CD4-positive, alpha-beta T cell treated with Interleukin-6 at 100 ng/mL for 8 hours (primary cell): Measurements from ENCODE around the gene WDFY4.

ENCODE experiments used
- DNase-seq: peaks from one replicate; pipeline ENCODE4 v3.0.0-alpha.2; 2020; ENCODE audit warnings: mixed read lengths, low spot score

The WDFY4 gene

GRCh38 chr10:48744587-48744986 is 59.9 kb downstream of the WDFY4 start:
- no peak for DNase-seq

- no peak for DNase-seq
Observed at GRCh38 chr10:48745662-48746245, 61.1 kb downstream of the WDFY4 start.

GRCh38 chr10:48748573-48748972 is 63.9 kb downstream of the WDFY4 start:
- DNase-seq: no peak

DNA sequence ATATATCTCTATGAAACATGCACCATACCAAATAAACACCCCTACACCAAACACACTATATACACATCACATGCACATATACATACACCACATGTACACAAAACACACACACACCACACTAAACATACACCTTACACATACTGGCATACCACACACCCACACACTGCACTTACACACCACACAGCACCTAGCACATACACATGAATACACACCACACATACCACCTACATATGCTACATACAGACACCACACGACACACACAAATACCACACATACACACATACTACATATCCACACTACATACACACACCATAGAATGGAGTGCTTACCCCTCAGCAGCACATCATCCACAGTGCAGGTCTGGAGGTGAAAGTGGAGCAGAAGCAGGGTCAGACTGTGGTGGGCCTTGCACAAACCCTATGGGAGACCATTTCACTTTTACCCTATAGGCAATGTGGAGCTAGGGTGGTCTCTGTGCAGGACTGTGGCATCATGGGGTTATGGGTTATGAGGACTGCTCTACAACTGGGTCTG is 64.6 kb downstream of the WDFY4 start:
- no peak for DNase-seq

- no peak for DNase-seq
Observed at GRCh38 chr10:48750019-48750418, 65.3 kb downstream of the WDFY4 start.

DNA sequence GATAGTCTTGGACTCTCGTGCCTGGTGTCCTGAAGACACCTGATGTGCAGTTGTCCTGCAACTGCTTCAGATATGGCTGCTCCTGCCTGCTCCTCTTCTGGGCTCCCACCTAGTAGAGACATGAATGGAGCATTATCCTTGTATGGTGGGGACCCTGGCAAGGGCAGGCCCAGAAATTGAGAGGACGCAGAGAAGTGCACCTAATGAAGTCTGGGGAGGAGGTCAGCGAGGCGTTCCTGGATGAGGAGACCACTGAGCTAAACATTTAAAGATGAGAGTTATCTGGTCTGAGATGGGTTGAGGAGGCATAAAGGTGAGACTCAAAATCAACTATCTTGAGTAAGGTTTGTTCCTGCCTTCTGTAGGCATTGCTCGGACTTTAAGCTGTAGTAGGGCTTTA is 66.3 kb downstream of the WDFY4 start:
- DNase-seq: no peak

DNA sequence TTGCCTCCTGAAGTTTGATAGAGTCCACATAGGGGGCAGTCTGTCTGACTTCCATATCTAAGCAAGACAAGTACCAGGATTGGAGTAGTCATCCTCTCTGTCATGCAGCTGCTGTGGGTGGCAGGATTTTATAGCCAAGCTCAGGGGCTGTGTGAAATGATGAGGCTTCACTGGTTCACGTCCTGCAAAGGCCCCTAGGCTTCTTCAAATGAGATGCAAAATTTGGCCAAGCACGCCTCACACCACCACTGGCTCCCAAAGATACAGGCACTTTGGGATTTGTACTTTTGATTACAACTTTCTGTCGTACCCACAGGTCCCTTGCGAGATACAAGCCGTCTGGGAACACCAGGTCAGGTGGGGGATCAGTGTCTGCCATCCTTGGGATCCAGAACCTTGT is 67.1 kb downstream of the WDFY4 start:
- no peak for DNase-seq

- no peak for DNase-seq
Observed at GRCh38 chr10:48758411-48758810, 73.7 kb downstream of the WDFY4 start.

DNA sequence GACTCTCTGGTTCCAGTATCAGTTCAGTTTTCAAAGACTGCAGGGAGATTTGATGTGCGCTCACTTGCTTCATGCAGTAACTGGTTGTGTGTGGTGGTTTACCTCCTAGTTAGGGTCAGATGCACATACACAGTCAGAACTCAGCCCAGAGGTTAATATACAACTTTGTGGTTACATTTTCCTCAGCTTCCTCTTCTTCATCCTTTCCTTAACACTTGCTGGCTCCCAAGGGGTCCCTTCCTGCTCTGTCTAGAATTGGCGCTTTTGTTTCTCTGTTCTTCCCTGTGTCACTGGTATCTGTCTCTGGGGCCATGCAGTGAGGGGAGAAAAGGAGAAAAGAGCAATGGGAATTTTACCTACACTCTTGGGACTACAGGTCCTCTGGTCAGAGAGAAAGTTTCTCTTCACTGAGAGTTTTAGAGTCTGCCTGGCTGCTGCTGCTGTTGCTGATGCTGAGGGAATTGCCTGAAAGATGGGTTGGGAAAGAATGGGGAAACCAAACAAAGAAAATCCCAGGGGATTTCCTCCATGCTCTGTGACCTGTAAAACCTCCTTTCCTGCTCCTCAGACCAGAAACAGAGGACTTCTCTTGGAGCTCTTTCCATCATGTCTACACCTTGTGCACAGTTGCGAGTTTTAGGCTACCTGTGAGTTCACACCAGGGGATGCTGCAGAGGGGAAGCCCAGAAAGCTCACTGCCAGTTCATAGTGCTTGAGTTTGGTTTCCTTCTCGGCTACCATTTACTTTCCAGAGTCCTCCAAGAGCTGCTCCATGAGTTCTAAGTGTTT is 74.6 kb downstream of the WDFY4 start:
- DNase-seq: no peak

- no peak for DNase-seq
Observed at GRCh38 chr10:48760983-48761382, 76.3 kb downstream of the WDFY4 start.

DNA sequence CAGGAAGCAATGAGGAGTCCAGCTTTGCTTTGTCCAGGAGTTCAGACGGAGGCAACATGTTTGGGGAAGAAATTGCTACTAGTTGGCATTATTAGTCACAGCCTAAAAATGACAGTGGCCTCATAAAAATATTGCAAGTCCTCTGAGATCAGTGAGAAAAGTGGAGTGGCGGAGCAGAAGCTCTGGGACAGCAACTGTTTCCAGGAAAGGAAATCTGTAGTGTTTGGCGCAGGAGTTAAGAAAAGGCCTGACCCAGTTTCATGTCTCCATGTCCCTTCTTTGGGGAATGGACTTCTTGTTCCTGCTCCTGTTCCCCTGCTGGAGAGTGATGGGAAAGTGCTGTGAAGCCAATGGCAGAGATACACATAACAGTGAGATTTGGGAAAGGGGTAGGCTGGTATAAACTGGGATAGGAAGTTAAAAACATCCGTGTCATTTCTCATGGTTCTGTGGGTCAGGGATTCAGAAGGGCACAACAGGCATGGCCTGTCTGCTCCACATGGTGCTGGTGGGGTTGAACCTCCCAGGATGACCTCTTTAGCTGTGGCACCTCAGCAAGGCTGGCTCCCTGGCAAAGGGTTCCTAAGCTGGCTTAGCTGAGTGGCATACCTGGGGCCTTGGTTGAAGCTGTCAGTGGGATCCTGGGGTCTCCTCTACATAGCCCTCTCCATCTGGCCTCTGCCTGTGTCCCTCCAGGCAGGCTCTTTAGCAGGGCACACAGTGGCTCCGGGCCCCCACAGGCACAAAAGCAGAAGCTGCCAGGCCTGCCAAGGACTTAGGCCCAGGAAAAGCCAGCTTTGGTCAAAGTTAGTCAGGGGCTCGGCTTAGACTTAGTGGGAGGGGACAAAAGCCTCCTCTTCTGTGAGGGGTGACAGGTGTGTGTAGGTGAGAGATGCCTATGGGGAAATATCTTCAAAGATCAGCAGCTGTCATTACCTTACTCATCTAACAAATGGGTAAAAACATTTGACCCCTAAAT is 77.7 kb downstream of the WDFY4 start:
- no peak for DNase-seq

- no peak for DNase-seq
Observed at GRCh38 chr10:48763403-48763965, 78.8 kb downstream of the WDFY4 start.

DNA sequence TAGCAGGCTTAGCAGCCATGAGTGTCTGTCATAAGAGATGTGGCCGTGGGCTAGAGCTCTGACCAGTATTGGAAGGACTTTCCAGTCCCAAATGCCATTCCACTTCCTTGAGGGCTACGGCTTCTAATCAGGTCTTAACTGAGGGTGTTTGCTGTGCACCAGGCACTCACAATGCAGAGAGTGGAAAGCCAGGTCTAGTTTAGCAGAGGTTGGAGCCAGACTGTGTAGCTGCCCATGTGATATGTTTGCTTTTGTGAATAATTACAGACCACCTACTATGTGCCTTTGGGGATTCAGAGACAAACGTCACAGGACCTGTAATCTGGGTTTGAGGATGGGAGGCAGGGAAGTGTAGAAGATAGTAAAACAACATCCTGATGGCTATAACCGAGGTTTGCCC is 79.8 kb downstream of the WDFY4 start:
- no peak for DNase-seq

DNA sequence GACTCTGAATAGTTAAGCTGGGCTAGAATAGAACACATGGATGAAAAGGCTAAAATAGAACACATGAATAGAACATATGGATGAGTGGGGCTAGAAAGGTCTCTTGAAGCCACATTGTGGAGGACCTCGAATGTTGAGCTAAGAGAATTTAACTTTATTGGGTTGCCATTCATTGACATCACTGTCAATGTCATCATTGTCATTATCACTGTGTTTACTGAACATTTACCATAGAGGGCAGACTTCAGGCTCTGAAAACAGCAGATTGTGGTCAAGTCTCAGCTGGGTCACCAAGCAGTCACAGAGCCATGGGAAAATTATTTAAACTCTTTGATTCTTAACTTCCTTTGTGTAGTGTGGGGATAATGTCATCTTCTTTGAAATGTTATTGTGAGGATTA is 80.4 kb downstream of the WDFY4 start:
- no peak for DNase-seq

DNA sequence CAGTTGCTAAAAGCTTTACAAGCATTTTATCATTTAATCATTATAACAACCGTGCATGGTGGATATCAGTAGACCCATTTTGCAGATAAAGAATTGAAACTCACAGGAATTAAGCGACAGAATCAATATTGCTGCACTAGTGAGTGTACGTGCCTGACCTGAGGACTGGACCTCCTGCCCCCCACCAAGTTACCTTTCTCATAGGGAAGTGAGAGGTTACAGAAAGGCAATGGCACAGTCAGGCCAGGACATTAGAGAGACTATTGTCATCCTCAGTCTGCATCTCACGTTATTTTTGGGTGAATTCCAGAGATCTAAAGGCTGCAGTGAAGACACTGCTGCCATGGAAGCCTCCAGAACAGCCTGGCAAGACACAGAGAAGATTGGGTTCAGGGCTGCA is 80.9 kb downstream of the WDFY4 start:
- DNase-seq: no peak

- no peak for DNase-seq
Observed at GRCh38 chr10:48767373-48768143, 82.9 kb downstream of the WDFY4 start.

GRCh38 chr10:48768144-48768766 is 83.6 kb downstream of the WDFY4 start:
- no peak for DNase-seq

DNA sequence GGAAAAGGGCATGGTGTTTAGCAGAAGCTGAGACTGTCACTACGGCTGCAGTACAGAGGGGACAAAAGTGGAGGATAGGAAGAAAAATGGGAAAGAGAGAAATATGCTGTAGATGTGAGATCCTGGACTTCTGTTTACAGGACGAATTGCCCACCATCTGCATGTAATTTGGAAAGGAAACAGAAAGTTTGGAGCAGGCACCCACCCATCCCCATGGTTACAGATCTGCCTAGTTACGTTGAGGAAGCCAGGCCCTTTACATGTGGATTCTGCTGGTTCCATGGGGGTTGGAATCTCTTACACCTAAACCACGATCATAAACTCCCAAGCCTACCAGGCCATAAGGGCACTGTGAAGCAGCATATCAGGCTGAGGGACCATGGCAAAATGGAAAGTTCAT is 84.3 kb downstream of the WDFY4 start:
- no peak for DNase-seq

- no peak for DNase-seq
Observed at GRCh38 chr10:48769706-48770435, 85.2 kb downstream of the WDFY4 start.

DNA sequence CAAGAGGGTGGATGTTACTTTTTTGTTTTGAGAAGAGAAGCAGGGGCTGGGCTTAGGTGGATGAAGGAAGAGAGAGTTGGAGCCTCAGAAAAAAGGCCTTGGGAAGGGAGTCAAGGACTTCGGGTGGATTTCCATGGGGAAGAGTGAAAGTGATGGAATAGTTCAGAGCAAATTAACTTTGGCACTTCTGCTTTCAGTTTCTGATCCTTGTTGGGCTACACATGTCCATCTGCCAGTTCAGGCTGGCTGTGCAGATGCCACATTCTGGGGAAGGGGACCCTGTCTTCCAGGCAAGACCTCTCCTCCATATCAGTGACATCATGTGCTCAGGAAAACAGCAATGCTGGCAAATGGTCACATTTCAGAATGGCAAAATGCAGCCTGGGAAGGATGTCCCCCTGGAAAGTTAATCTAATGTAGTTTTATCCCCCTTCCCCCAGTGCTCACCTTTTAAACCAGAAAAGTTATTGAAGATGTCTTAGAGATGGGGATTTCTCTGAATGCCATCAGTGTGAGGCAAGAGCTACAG is 86.0 kb downstream of the WDFY4 start:
- DNase-seq: no peak
